Measurements from ENCODE around the gene MYO5A. TPM values are rescaled to one million over a fixed set of nuclear protein-coding genes. Genes with fewer than 3 reads are reported as not detected.

The MYO5A gene
- total RNA-seq, 4 donors from 2014 or later = 5.8 to 51.2 (median 10.2) TPM

- ATAC-seq (no peak), DNase-seq (no peak)
- intact Hi-C loops (cut with DNase I; ENCODE audit: low total_unique reads) (no loop called here), in situ Hi-C loops (cut with MboI; ENCODE audit: low sequenced_read_pairs in 4 of 4) (no loop called here)
- H3K36me3 ChIP-seq = peaks cover 0 to 7% of the 10 kb centered on the region in 2 donors
- no peaks in the 10 kb centered on the region for H3K9me3 ChIP-seq
- no peak for TF ChIP-seq POLR2A (IDR thresholded peaks at IDR 0.05)
- no peak for TF ChIP-seq CTCF (IDR thresholded peaks at IDR 0.05 in 4 of 5, conservative IDR thresholded peaks at IDR 0.05 in 1 of 5)
- H3K4me3 ChIP-seq = no peak overlapping the region
- H3K4me1 ChIP-seq = peaks cover 24 to 25% of the 10 kb centered on the region in 2 donors
- H3K27ac ChIP-seq = no peak overlapping the region
- H3K27me3 ChIP-seq = no peaks in the 10 kb centered on the region
Measured at GRCh38 chr15:52397118-52397517, 131.6 kb downstream of the MYO5A start.

GRCh38 chr15:52394118-52394517, 134.6 kb downstream of the MYO5A start:
- H3K4me3 ChIP-seq = no peak overlapping the region
- peaks cover 0 to 7% of the 10 kb centered on the region in 2 donors for H3K36me3 ChIP-seq
- intact Hi-C loops (cut with DNase I; ENCODE audit: low total_unique reads) = no loop called here
- peaks cover 25% of the 10 kb centered on the region in 2 donors for H3K4me1 ChIP-seq
- ATAC-seq (peak in 1 of 2 donors; percentile 41), DNase-seq (no peak)
- H3K27me3 ChIP-seq = no peaks in the 10 kb centered on the region
- in situ Hi-C loops (cut with MboI; ENCODE audit: low sequenced_read_pairs in 4 of 4) = no loop called here
- no peak for TF ChIP-seq CTCF (IDR thresholded peaks at IDR 0.05 in 4 of 5, conservative IDR thresholded peaks at IDR 0.05 in 1 of 5)
- peak in 1 of 2 donors; percentile 10 for TF ChIP-seq POLR2A (IDR thresholded peaks at IDR 0.05)
- H3K9me3 ChIP-seq = no peaks in the 10 kb centered on the region
- peak overlapping the region in 2 of 4 donors; percentile 16 to 68 for H3K27ac ChIP-seq

GRCh38 chr15:52392008-52392687, 136.5 kb downstream of the MYO5A start:
- in situ Hi-C loops (cut with MboI; ENCODE audit: low sequenced_read_pairs in 4 of 4) (no loop called here), intact Hi-C loops (cut with DNase I; ENCODE audit: low total_unique reads) (no loop called here)
- no peak for DNase-seq
- H3K4me1 ChIP-seq = peaks cover 25% of the 10 kb centered on the region in 2 donors
- no peaks in the 10 kb centered on the region for H3K27me3 ChIP-seq
- TF ChIP-seq CTCF (IDR thresholded peaks at IDR 0.05 in 4 of 5, conservative IDR thresholded peaks at IDR 0.05 in 1 of 5) (no peak), POLR2A (IDR thresholded peaks at IDR 0.05) (no peak)
- peaks cover 0 to 15% of the 10 kb centered on the region in 2 donors for H3K36me3 ChIP-seq
- ATAC-seq = peak; percentile 50 to 80
- peak overlapping the region; percentile 9 to 68 (median 32) for H3K27ac ChIP-seq
- H3K9me3 ChIP-seq = no peaks in the 10 kb centered on the region
- no peak overlapping the region for H3K4me3 ChIP-seq

- Histone ChIP-seq H3K27me3 (no peaks in the 10 kb centered on the region), H3K9me3 (no peaks in the 10 kb centered on the region), H3K4me3 (no peak overlapping the region), H3K36me3 (peaks cover 0 to 9% of the 10 kb centered on the region in 2 donors), H3K4me1 (peaks cover 25 to 29% of the 10 kb centered on the region in 2 donors), H3K27ac (no peak overlapping the region)
- ATAC-seq = no peak
- TF ChIP-seq POLR2A (IDR thresholded peaks at IDR 0.05) (no peak), CTCF (IDR thresholded peaks at IDR 0.05 in 4 of 5, conservative IDR thresholded peaks at IDR 0.05 in 1 of 5) (no peak)
- intact Hi-C loops (cut with DNase I; ENCODE audit: low total_unique reads) = no loop called here
- in situ Hi-C loops (cut with MboI; ENCODE audit: low sequenced_read_pairs in 4 of 4) = no loop called here
- DNase-seq = no peak
Measured at GRCh38 chr15:52391069-52391468, 137.6 kb downstream of the MYO5A start.

All from gastrocnemius medialis (tissue), 4 donors.